ENCODE results near the gene NME5.
A peak's percentile ranks its signal among the peaks of the same experiment; 100 is the strongest.

GRCh38 chr5:138068742-138069600, 70.3 kb downstream of the NME5 start:
- no peak for TF ChIP-seq POLR2A (IDR thresholded peaks at IDR 0.05)
- peak in 5 of 7 experiments; percentile 65 to 79 (median 74) for TF ChIP-seq CTCF (IDR thresholded peaks at IDR 0.05)
- no peak for TF ChIP-seq EP300 (IDR thresholded peaks at IDR 0.05)
- no peak for TF ChIP-seq POLR2AphosphoS5 (IDR thresholded peaks at IDR 0.05)
